ENCODE results near the gene PROB1.

The PROB1 gene

GRCh38 chr5:139404484-139404840, 9.6 kb upstream of the PROB1 start:
- TF ChIP-seq CTCF (conservative IDR thresholded peaks at IDR 0.05; ENCODE audit: low read depth, low read length), result no peak
- DNase-seq (ENCODE audit: low read depth), result no peak
- no peak overlapping the region for H3K4me3 ChIP-seq (ENCODE audit: low read depth, low read length)

- peak; percentile 99 for DNase-seq (ENCODE audit: low read depth)
- H3K4me3 ChIP-seq (ENCODE audit: low read depth, low read length), result peak within 1 kb of the TSS; percentile 71
- no peak for TF ChIP-seq CTCF (conservative IDR thresholded peaks at IDR 0.05; ENCODE audit: low read depth, low read length)
Observed at GRCh38 chr5:139403787-139404483, 9.0 kb upstream of the PROB1 start, which contains the start of gene SPATA24. SPATA24 (minus strand) TSS chr5:139404089; CDS start chr5:139404060, 29 bp downstream.

- no peak for TF ChIP-seq CTCF (conservative IDR thresholded peaks at IDR 0.05; ENCODE audit: low read depth, low read length)
- peak overlapping the region; percentile 71 for H3K4me3 ChIP-seq (ENCODE audit: low read depth, low read length)
- DNase-seq (ENCODE audit: low read depth), result no peak
Observed at GRCh38 chr5:139403418-139403786, 8.5 kb upstream of the PROB1 start.

GRCh38 chr5:139402561-139403158, 7.8 kb upstream of the PROB1 start:
- no peak for DNase-seq (ENCODE audit: low read depth)
- H3K4me3 ChIP-seq (ENCODE audit: low read depth, low read length), result no peak overlapping the region
- TF ChIP-seq CTCF (conservative IDR thresholded peaks at IDR 0.05; ENCODE audit: low read depth, low read length), result peak; percentile 65

GRCh38 chr5:139401546-139401945, 6.6 kb upstream of the PROB1 start:
- no peak for TF ChIP-seq CTCF (conservative IDR thresholded peaks at IDR 0.05; ENCODE audit: low read depth, low read length)
- H3K4me3 ChIP-seq (ENCODE audit: low read depth, low read length), result no peak overlapping the region
- no peak for DNase-seq (ENCODE audit: low read depth)

- H3K4me3 ChIP-seq (ENCODE audit: low read depth, low read length), result no peak overlapping the region
- no peak for TF ChIP-seq CTCF (conservative IDR thresholded peaks at IDR 0.05; ENCODE audit: low read depth, low read length)
- no peak for DNase-seq (ENCODE audit: low read depth)
Observed at GRCh38 chr5:139399501-139400121, 4.7 kb upstream of the PROB1 start.
